Neuronal stem cell (in vitro differentiated cells): Measurements from ENCODE around the gene ARL6IP5.

Experiments used
- DNase-seq: peaks from one replicate; pipeline ENCODE4 v3.0.0-alpha.2; 2013; ENCODE audit warnings: low spot score
- H2AFZ ChIP-seq: one replicate; pipeline ENCODE4 v1.6.1; 2013; ENCODE audit warnings: mild to moderate bottlenecking, low read length, inconsistent platforms
- H2AK5ac ChIP-seq: 2 replicates; pipeline ENCODE4 v1.6.1; 2013; ENCODE audit warnings: low read depth, mild to moderate bottlenecking, inconsistent platforms, low read length, moderate library complexity, mixed read lengths
- H2BK120ac ChIP-seq: 2 replicates; pipeline ENCODE4 v1.6.1; 2013; ENCODE audit warnings: low read depth, mild to moderate bottlenecking, inconsistent platforms, low read length, moderate library complexity, mixed read lengths
- H2BK12ac ChIP-seq: one replicate; pipeline ENCODE4 v1.6.1; 2013; ENCODE audit warnings: low read length, inconsistent platforms
- H2BK15ac ChIP-seq: 2 replicates; pipeline ENCODE4 v1.6.1; 2013; ENCODE audit warnings: mild to moderate bottlenecking, low read length, inconsistent platforms, mixed read lengths
- H2BK5ac ChIP-seq: one replicate; pipeline ENCODE4 v1.6.1; 2013; ENCODE audit warnings: inconsistent platforms, mild to moderate bottlenecking, low read length, moderate library complexity
- H3K14ac ChIP-seq: one replicate; pipeline ENCODE4 v1.6.1; 2013; ENCODE audit warnings: low read length, inconsistent platforms
- H3K18ac ChIP-seq: 2 replicates; pipeline ENCODE4 v1.6.1; 2013; ENCODE audit warnings: low read length, inconsistent platforms
- H3K23ac ChIP-seq: 2 replicates; pipeline ENCODE4 v1.6.1; 2013; ENCODE audit warnings: low read depth, mild to moderate bottlenecking, mixed read lengths, low read length, inconsistent platforms; ENCODE audit not compliant: poor library complexity
- H3K27ac ChIP-seq: replicated peaks from 3 replicates; pipeline ENCODE4 v1.5.1; 2013; ENCODE audit warnings: low read length, inconsistent platforms
- H3K27me3 ChIP-seq, 3 experiments: 2 replicates each; pipeline ENCODE4 v1.6.1; 2013; ENCODE audit warnings: low read length in 3 of 3, mild to moderate bottlenecking in 2 of 3, inconsistent platforms in 1 of 3, low read depth in 1 of 3, mixed read lengths in 1 of 3, moderate library complexity in 1 of 3; ENCODE audit not compliant: control insufficient read depth in 3 of 3, insufficient read depth in 3 of 3
- H3K36me3 ChIP-seq, 2 donors: replicated peaks in 1 of 2; 2 replicates each; pipeline ENCODE4 v1.6.1; 2013; ENCODE audit warnings: low read length in 2 of 2; ENCODE audit not compliant: control insufficient read depth in 2 of 2, insufficient read depth in 2 of 2
- H3K4ac ChIP-seq: 2 replicates; pipeline ENCODE4 v1.6.1; 2013; ENCODE audit warnings: inconsistent platforms, mild to moderate bottlenecking, low read length, moderate library complexity
- H3K4me1 ChIP-seq, 2 donors: 1 replicate in 1 of 2; 2 replicates in 1 of 2; pipeline ENCODE4 v1.6.1; 2013; ENCODE audit warnings: low read length in 2 of 2, low read depth in 1 of 2; ENCODE audit not compliant: control insufficient read depth in 2 of 2, insufficient read depth in 1 of 2
- H3K4me2 ChIP-seq: one replicate; pipeline ENCODE4 v1.6.1; 2013; ENCODE audit warnings: mild to moderate bottlenecking, low read length, inconsistent platforms; ENCODE audit not compliant: insufficient read depth, poor library complexity, severe bottlenecking
- H3K4me3 ChIP-seq, 2 donors: 2 replicates each; pipeline ENCODE4 v1.5.1; 2013; ENCODE audit warnings: low read length in 2 of 2, mild to moderate bottlenecking in 2 of 2, inconsistent platforms in 1 of 2, moderate library complexity in 1 of 2
- H3K79me1 ChIP-seq: one replicate; pipeline ENCODE4 v1.6.1; 2013; ENCODE audit warnings: low read depth, mild to moderate bottlenecking, inconsistent platforms, low read length, moderate library complexity
- H3K9ac ChIP-seq: one replicate; pipeline ENCODE4 v1.6.1; 2013; ENCODE audit warnings: mild to moderate bottlenecking, low read depth, low read length, inconsistent platforms; ENCODE audit not compliant: poor library complexity
- H3K9me3 ChIP-seq, 2 donors: replicated peaks in 1 of 2; 2 replicates each; pipeline versions ENCODE3 to v1.6.1; 2013; ENCODE audit warnings: low read length in 2 of 2, mild to moderate bottlenecking in 2 of 2, inconsistent platforms in 1 of 2, low read depth in 1 of 2, mixed read lengths in 1 of 2, moderate library complexity in 1 of 2; ENCODE audit not compliant: control insufficient read depth in 2 of 2, insufficient read depth in 1 of 2
- H4K8ac ChIP-seq: one replicate; pipeline ENCODE4 v1.6.1; 2013; ENCODE audit warnings: low read depth, mild to moderate bottlenecking, inconsistent platforms, low read length, moderate library complexity
- H4K91ac ChIP-seq: one replicate; pipeline ENCODE4 v1.6.1; 2013; ENCODE audit warnings: low read length, low read depth, mild to moderate bottlenecking, inconsistent platforms; ENCODE audit not compliant: poor library complexity
- WGBS, 2 donors: extraction: QIAGEN DNeasy Blood & Tissue Kit; methylation state at CpG; one replicate each; pipeline ENCODE4 v1.1.7; 2013; ENCODE audit warnings: missing lambda C conversion rate in 2 of 2, mixed read lengths in 1 of 2; ENCODE audit not compliant: insufficient read length in 2 of 2, insufficient replicate concordance in 1 of 2; ENCODE audit errors: extremely low coverage in 2 of 2; 5-methylcytosine and 5-hydroxymethylcytosine counted together

The ARL6IP5 gene

GRCh38 chr3:69130689-69131088 lies 46.0 kb downstream of the ARL6IP5 start:
- no peak overlapping the region for H3K4me3 ChIP-seq
- H3K14ac ChIP-seq, result no peak overlapping the region
- no peak overlapping the region for H2AK5ac ChIP-seq
- H3K4me1 ChIP-seq, result peaks cover 0 to 1% of the 10 kb centered on the region in 2 donors
- no peak overlapping the region for H2BK12ac ChIP-seq
- no peaks in the 10 kb centered on the region for H3K79me1 ChIP-seq
- no peak overlapping the region for H3K23ac ChIP-seq
- no peaks in the 10 kb centered on the region for H3K27me3 ChIP-seq
- no peak overlapping the region for H4K8ac ChIP-seq
- no peak overlapping the region for H4K91ac ChIP-seq
- H2BK5ac ChIP-seq, result no peak overlapping the region
- no peaks in the 10 kb centered on the region for H3K36me3 ChIP-seq
- no peak for DNase-seq
- H3K9me3 ChIP-seq, result no peaks in the 10 kb centered on the region
- H2BK15ac ChIP-seq, result no peak overlapping the region
- no peak overlapping the region for H3K27ac ChIP-seq
- no peak overlapping the region for H3K4ac ChIP-seq
- no peak overlapping the region for H2BK120ac ChIP-seq
- no peak overlapping the region for H2AFZ ChIP-seq
- H3K9ac ChIP-seq, result no peak overlapping the region
- no peak overlapping the region for H3K18ac ChIP-seq
- no peak overlapping the region for H3K4me2 ChIP-seq

DNA sequence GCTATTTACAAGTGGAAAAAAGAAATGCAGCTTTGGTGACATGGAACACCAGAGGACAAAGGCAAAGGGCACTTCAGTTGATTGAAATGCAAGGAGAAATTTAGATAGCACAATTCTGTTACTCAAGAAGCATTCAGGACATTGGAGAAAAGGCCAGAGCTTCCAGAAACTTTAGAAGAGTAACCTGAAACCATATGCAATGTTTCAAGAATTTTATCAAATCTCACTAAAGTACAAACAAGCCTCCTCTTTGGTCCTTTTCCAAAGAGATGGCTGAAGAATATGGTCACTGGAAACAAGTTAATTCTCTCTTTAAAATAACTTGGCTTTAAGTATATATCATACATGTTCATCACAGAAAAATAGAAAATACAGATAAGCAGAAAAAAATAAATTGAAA lies 52.3 kb downstream of the ARL6IP5 start:
- Histone ChIP-seq H2AFZ (no peak overlapping the region), H4K8ac (no peak overlapping the region), H3K14ac (no peak overlapping the region), H3K23ac (no peak overlapping the region), H3K9ac (no peak overlapping the region), H2BK15ac (no peak overlapping the region), H3K18ac (no peak overlapping the region), H3K79me1 (no peaks in the 10 kb centered on the region), H3K27me3 (no peaks in the 10 kb centered on the region), H2BK12ac (no peak overlapping the region), H3K27ac (no peak overlapping the region), H2BK120ac (no peak overlapping the region), H3K4me3 (no peak overlapping the region), H3K4ac (no peak overlapping the region), H3K4me2 (no peak overlapping the region), H4K91ac (no peak overlapping the region), H3K36me3 (no peaks in the 10 kb centered on the region), H2AK5ac (no peak overlapping the region), H3K9me3 (no peaks in the 10 kb centered on the region), H2BK5ac (no peak overlapping the region), H3K4me1 (no peaks in the 10 kb centered on the region)
- no peak for DNase-seq

- H2AFZ ChIP-seq, result no peak overlapping the region
- no peaks in the 10 kb centered on the region for H3K36me3 ChIP-seq
- no peaks in the 10 kb centered on the region for H3K79me1 ChIP-seq
- no peak overlapping the region for H2BK12ac ChIP-seq
- H2BK120ac ChIP-seq, result no peak overlapping the region
- no peak overlapping the region for H3K27ac ChIP-seq
- no peak overlapping the region for H3K4me3 ChIP-seq
- no peak overlapping the region for H3K18ac ChIP-seq
- no peak overlapping the region for H2BK5ac ChIP-seq
- no peak overlapping the region for H4K8ac ChIP-seq
- H3K4ac ChIP-seq, result no peak overlapping the region
- no peak for DNase-seq
- H4K91ac ChIP-seq, result no peak overlapping the region
- no peaks in the 10 kb centered on the region for H3K27me3 ChIP-seq
- H3K4me1 ChIP-seq, result no peaks in the 10 kb centered on the region
- H2AK5ac ChIP-seq, result no peak overlapping the region
- H3K4me2 ChIP-seq, result no peak overlapping the region
- no CpG with 5 or more reads among the region's 2 CpGs for WGBS, 2 donors
- no peak overlapping the region for H3K9ac ChIP-seq
- no peaks in the 10 kb centered on the region for H3K9me3 ChIP-seq
- H3K23ac ChIP-seq, result no peak overlapping the region
- H2BK15ac ChIP-seq, result no peak overlapping the region
- no peak overlapping the region for H3K14ac ChIP-seq
Measured at GRCh38 chr3:69137412-69137811, 52.7 kb downstream of the ARL6IP5 start.

GRCh38 chr3:69141313-69141712 lies 56.6 kb downstream of the ARL6IP5 start:
- H3K27me3 ChIP-seq, result no peaks in the 10 kb centered on the region
- no peak overlapping the region for H3K4me2 ChIP-seq
- H3K18ac ChIP-seq, result no peak overlapping the region
- no peak overlapping the region for H2AK5ac ChIP-seq
- no peaks in the 10 kb centered on the region for H3K9me3 ChIP-seq
- H4K91ac ChIP-seq, result no peak overlapping the region
- H3K9ac ChIP-seq, result no peak overlapping the region
- no peak overlapping the region for H3K27ac ChIP-seq
- no peak overlapping the region for H2BK15ac ChIP-seq
- no peak overlapping the region for H2BK120ac ChIP-seq
- DNase-seq, result no peak
- H4K8ac ChIP-seq, result no peak overlapping the region
- no peak overlapping the region for H3K23ac ChIP-seq
- H2BK12ac ChIP-seq, result no peak overlapping the region
- H3K79me1 ChIP-seq, result no peaks in the 10 kb centered on the region
- H3K4me3 ChIP-seq, result no peak overlapping the region
- H3K4ac ChIP-seq, result no peak overlapping the region
- peaks cover 7 to 9% of the 10 kb centered on the region in 2 donors for H3K4me1 ChIP-seq
- H2BK5ac ChIP-seq, result no peak overlapping the region
- H3K36me3 ChIP-seq, result no peaks in the 10 kb centered on the region
- H3K14ac ChIP-seq, result no peak overlapping the region
- no peak overlapping the region for H2AFZ ChIP-seq
